Fibroblast of peridontal ligament (primary cell): ENCODE data around the gene KCNQ1.

Experiments
- DNase-seq: peaks from one replicate; pipeline ENCODE4 v3.0.0-alpha.2; 2010; ENCODE audit errors: extremely low read depth

Gene KCNQ1

DNA sequence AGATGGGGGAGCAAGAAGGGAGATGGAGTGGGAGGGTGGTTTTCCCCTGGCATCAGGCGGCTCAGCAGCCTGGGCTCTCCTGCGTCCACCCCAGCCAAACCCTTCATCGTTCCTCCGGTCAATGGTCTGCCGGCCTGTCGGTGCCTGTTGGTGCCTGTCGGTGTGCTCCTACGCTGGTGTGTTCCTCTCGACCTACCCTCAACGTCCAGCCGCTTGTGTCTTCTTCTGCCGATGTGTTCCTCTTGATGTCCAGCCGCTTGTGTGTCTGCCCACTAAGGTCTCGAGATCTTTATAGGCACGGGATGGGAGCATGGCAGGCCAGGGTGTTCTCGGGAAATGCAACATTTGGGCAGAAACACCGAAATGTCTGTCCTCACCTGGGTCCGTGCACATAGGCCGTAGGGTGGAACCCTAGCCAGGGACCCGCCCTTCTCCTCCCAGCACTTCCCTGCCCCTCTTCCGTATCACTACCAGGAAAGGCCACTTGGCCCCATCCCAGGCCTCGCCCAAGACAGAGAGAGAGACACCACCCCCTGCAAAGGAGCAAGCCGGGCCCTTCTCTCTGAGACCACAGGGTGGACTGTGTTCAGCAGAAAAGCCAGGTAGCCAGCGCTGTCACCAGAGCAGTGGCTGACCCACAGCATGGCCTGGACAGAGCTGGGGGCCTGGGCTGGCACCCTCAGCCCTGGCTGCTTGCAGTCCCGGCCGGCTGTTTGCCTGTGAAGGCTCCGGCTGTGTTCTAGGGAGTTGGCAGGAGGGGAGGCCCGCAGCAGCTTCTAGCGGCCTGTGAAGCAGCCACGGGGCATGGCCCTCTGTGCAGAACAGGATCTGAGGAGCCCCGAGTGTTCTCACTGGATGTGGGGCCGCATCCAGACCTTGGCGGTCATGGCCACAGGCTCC lies 316.6 kb downstream of the KCNQ1 start:
- no peak for DNase-seq

DNA sequence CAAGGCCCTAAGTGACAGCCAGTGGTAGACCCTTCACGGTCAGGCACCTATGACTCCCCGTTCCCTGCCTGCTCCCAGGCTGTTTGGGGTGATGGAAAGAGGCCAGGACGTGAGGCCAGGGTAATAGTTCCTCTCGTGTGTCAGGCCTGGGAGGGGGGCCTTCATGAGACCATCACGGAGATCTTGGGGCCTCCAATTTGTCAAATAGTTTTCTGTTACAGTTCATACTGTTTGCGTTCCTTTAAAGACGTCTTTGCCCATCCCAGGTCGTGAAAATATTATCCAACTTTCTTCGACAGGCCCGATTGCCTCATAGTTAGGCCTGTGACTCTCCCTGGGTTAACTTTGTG lies 317.2 kb downstream of the KCNQ1 start:
- no peak for DNase-seq

DNA sequence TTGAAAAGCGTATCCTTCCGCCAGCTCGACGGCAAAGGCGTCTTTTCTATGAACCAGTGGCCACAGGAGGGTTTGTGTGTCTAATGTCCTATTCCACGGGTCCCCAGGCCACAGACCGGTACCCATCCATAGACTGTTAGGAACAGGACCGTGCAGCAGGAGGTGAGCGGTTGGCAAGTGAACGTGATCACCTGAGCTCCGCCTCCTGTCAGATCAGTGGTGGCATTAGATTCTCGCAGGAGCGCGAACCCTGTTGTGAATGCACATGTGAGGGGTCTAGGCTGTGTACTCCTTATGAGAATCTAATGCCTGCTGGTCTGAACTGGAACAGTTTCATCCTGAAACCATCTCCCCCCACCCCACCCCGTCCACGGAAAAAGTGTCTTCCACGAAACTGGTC lies 317.6 kb downstream of the KCNQ1 start:
- DNase-seq = no peak

DNA sequence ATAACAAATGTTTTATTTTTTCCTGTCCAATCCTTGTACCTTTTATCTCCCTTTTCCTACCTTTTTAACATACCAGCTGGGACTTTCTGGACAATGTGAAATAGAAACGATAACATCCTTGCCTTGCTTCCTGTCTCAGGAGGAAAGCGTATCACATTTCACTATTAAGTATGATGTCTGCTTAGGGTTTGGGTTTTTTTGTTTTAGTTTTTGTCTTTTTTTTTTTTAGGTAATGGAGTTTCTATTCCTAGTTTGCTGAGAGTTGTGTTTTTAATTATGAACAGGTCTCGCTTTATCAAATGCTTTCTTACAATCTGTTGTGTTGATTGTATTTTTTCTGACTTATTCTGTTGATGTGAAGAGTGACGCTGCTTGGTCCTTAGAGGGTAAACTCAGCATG lies 319.2 kb downstream of the KCNQ1 start:
- no peak for DNase-seq

DNA sequence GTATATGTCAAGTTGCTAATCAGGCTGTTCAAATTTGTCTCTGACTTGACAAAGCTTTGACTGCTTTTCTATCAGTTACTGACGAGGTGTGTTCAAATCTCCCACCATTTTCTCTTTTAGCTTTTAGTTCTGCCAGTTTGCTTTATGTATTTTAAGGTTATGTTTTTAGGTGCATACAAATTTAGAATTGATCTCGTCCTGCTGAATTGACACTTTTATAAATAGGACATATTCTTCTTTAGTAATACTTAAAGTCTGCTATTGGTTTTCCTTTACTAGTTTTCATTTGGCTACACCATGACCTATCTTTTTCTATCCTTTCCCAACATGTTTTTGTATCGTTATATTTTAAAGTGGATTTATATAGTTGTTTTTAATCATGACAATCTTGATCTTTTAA lies 320.7 kb downstream of the KCNQ1 start:
- no peak for DNase-seq

DNA sequence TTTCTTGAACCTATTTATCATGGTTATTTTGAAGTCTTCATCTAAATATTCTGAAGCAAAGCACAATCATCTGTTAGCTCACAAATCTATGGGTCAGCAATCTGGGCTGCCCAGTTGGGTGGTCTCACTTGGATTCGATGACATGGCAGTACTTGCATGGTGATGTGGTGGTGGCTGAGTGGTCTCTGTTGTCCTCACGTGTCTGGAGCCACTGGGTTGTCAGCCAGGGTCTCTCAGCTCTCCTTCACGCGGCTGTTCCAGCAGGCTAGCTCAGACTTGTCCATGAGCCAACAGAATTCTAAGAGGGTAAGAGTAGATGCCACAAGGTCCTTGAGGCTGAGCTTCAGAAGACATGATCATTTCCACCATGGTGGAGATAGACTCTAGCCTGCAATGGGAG lies 321.4 kb downstream of the KCNQ1 start:
- DNase-seq = no peak

DNA sequence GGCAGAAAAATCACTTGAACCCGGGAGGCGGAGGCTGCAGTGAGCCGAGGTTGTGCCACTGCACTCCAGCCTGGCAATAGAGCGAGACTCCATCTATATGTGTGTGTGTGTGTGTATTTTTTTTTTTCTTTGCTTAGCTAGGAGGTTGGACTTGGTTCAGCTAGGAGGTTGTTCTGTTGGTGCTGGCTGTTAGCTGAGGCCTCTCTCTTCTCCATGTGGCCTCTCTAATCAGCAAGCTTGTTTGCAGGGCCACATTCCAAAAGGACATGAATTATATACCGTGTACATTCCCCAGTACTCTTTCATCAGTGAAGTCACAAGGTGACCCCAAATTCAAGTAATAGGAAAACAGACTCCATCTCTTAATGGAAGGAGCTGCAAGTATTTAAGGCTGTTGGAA lies 322.3 kb downstream of the KCNQ1 start:
- no peak for DNase-seq

DNA sequence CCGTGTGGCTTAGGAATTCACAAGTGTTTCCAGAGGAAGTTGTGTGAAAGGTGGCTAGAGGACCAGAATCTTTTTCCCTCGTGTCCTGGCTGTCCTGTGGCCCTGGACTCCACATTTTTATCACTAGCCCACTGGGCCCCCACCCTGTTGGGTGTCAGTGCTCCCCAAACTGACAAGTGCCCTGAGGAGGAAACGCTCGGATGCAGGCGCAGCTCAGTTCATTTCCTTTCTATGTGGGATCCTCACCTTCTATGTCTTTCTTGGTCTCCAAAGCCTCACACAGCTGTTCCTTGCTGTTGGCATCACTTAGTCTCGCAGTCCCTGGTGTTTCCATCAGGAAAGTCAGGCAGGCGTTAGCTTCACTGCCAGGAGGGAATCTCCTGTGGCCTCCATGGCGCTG lies 323.0 kb downstream of the KCNQ1 start:
- no peak for DNase-seq

DNA sequence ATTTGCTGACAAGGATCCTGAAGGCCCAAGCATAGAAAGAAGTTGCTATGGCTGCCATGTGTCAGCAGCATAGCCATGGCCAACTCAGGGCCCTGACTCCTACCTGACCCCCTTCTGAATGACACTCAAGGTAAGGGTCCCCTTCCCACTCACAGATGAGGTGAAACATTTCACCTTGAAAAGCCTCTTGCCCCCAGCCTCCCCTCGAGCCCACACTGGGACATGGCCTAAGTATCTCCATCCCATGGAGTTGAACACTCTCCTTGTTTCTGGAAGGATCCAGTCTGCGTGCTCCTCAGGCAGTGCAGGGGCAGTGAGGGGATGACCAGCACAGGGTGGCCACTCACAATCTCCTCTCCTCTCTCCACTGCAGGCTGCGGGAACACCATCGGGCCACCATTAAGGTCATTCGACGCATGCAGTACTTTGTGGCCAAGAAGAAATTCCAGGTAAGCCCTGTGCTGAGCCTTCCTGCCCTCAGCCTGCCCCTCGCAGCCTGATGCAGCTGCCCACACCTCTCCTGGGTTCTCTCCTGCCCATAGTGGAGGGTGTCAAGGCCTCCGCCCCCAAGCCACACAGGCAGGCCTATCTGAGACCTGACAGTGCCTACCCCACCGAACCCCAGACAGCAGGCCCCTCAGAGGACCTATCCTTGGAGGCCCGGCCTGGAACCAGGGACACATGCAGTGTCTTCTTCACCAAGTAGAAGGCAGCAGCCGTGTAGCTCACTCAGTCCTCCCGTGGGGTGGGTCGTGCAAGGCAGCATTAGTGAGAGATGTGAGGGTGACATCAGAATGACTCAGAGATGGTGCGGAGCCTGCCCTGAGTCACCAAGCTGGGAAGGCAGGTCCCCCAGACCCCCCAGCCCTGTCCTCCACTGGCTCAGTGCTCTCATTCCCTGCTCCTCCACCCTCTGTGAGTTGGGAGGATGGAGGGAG lies 323.9 kb downstream of the KCNQ1 start:
- DNase-seq = peak; percentile 55

DNA sequence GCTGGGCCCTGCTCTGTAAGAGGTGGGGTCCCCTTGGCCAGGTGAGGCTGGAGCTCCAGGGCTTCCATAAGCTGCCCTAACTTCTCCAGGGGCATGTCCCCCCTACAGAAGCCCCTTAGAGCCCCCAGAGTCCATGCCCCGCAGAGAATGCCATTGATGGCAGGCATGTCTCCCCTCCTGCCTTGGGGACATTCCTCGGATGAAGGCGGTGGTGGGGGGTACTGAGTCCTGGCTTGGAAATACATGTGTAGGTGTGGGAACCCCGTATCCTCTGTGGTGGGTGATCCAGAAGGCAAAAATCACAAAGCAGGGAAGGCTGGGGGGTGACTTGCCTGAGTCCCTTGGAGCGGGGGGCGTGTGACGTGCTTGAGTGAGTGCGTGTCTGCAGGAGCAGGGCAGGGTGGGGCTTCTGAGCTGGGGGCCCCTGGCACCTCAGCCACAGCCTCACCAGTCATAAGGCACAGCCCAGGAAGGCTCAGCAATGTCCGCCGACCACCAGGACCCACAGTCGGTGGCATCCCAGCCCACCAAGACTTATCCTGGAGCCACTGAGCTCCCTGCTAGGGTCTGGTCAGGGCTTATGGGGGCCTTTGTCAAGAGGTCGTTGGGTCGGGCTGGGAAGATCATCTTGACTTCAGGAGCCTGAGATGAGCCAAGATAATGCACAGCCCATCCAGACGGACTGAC lies 324.7 kb downstream of the KCNQ1 start:
- DNase-seq = no peak

DNA sequence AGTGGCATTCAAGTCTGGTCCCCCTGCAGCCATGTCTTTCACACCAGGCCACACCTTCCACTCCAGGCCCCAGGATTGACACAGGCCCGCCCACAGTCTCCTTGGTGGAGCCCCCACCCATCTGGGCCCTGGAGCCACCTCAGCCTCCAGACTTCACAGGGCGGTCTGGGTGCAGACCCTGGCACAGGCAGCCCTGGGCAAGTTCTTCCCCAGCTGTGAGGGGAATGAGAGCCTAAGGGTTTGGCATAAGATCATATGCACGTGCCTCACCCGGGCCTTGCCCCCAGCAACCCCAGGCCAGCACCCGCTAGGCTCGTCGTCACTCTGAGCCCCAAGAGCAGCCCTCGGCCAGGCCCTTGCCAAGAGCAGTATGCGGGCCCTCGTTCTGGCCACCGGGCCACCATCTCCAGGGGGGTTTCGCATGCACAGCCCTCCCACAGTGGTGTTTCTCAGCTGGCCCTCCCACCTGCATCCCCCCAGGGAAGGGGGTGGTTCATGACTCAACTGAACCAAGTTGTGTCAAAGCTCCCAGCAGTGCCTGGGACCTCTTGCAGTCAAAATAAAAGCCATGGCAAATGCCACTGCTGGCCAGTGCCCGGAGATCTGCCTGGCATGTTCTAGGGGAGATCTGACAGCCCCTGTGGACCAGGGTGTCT lies 325.4 kb downstream of the KCNQ1 start:
- DNase-seq = no peak

DNA sequence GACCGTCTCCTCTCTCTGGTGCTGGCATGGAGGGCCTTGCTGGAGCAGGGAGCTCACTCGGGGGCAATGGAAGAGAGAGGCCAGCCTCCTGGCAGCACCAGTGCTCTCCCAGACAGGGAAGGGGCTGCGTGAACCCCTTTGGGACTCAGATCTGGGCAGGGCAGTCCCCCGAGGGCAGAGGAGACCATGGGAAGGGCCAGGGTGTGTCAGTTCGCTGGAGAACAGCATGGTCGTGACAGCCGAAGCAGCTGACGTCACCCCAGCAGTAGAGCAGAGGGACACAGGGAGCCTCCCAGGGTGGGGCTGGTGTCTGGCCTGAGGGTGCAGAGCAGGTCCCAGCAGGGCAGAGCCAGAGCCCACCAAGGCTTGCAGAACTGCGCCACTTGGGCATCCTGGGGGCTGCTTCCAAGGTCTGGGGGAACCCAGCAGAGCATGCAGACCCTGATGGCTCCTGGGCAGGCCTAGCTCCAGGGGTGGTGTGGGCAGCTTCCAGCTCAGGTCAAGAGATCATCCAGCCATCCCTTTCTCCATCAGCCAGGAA lies 326.0 kb downstream of the KCNQ1 start:
- no peak for DNase-seq

DNA sequence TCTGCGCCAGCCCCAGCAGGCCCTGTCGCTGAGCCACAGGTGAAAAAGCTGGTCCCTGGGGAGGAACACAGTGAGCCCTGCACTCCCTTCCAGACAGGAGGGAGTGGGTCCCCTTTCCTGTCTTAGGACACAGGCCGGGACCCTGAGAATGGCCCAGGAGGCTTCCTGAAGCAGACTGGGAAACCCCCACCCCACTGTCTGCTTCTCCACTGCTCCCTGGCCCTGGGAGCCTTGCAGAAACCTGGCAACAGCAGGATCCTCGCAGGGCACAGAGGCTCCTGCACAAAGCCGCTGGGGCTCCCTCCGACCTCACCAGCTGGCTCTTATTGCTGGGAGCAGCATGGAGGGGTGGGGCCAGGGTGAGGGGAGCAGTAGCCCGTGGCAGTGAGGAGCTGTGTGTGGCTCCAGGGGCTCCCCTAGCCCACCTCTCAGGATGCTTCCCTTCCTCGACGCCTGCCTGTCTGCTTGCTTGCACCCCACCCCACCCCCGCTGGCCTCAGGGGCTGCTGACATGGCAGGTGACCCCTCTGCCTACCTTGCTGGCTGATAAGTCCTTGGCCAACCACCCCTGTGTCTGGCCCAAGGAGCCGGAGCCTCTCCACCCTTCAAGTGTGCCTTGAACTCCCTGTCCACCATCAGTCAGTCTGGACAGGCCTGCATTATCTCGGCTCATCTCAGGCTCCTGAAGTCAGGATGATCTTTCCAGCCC lies 327.1 kb downstream of the KCNQ1 start:
- no peak for DNase-seq

DNA sequence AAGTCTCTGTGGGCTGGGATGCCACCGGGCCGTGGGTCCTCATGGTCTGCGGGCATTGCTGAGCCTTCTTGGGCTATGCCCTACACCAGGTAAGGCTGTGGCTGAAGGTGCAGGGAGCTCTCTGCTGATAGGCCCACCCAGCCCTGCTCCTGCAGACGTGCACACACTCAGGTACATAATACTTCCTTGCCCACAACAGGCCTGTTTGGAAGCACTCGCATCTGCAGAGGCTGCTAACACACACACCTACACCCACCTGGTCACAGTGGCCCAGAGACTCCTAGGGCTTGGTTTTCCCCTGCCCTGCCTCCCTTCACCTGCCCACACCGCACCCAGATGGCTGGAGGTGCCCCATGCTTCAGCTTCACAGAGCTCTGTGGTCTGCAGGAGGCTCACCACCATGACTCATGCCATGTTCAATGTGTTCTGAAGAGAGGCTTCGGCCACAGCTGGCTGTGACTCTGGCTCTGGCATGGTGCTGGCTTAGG lies 327.8 kb downstream of the KCNQ1 start:
- DNase-seq = peak; percentile 20

DNA sequence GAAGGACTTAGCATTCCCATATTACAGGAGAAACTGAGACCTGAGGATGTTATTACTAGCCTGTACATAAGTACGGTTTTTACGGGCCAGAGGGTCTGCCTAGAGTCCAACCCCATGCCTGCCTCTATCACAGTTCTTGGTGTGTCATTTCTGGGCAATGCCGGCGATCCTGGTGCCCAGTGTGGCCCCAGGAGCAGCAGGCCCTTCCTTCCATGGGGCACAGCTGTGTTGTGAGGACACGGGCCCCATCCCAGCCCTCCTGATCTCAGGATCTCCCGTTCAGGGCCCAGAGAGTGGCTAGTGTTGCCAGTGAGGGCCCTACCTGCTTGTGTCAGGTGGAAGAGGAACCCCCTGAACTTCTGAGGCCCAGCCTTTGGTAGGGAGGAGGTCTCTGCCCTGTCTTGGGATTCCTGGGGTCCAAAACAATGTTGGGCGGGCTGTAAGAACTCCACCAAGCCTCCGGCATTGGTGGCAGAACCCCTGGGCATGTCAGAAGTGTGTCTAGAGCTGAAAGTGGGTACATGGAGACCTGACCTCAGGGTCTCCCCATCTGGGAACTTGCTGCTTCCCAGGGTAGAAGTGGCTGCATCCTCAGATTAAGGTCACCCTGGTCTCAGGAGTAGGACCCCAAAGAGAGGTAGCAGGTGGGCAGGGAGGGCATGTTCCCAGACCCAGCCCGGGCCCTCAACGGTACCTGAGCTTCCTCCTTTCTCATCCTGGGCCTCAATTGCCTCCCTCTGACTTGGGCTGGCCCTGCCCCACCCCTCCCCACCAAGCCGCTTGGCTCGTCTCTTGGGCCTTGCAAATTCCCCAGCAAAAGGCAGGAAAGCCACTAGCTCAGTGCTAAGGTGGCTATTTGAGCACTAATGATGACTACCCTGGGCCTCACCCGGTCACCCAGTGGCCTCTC lies 329.6 kb downstream of the KCNQ1 start:
- DNase-seq = no peak

DNA sequence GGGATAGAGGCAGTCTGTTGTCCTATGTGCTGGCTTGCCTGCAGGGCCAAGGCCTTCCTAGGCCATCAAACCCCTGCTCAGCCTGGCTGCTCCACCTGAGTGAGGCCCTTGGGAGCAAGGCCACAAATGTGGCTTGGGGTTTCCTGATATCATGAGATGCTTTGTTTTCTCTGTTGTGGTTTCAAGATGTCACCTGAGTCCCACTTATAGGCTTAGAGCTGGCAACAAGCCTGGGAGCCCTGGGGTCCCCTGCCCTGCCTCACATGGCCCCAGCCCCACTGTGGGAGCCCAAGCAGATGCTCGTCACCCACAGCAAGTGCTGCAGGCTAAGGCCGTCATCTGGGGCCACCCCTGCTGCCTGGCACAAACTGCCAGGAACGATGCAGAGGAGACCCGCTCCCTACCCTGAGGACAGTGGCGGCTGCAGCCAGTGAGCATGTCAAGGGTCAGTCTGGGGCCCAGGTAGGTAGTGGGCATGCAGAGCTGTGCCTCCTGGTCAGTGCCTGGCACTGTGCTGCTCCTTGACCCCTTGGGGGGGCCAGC lies 330.3 kb downstream of the KCNQ1 start:
- DNase-seq = no peak

DNA sequence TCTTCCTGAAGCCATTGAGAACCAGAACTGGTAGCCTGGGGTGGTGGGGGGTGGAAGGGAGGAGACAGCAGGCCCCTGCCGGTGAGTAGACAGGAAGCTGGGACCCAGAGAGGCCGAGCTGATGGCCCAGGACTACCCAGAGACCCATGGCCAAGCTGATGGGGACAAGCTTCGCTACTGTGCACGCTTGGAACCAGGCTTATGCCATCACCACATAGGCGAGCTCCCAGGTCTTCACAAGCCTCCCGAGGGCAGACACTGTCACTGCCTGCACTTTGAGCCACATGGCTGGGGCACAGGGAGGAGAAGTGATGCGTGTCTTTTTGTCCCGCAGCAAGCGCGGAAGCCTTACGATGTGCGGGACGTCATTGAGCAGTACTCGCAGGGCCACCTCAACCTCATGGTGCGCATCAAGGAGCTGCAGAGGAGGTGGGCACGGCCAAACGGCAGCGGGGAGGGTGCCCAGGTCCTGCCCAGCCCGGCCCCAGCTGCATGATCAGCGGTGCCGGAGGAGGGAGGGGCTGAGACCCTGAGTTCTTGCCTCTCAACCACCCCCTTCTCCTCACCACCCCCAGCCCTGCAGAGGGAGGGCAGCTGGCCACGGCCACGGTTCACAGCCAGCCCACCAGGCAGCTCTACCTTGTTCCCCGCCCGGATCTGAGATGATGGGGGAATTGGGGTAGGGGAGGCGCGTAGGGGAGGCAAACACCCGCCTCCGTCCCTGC lies 331.0 kb downstream of the KCNQ1 start:
- DNase-seq = no peak

DNA sequence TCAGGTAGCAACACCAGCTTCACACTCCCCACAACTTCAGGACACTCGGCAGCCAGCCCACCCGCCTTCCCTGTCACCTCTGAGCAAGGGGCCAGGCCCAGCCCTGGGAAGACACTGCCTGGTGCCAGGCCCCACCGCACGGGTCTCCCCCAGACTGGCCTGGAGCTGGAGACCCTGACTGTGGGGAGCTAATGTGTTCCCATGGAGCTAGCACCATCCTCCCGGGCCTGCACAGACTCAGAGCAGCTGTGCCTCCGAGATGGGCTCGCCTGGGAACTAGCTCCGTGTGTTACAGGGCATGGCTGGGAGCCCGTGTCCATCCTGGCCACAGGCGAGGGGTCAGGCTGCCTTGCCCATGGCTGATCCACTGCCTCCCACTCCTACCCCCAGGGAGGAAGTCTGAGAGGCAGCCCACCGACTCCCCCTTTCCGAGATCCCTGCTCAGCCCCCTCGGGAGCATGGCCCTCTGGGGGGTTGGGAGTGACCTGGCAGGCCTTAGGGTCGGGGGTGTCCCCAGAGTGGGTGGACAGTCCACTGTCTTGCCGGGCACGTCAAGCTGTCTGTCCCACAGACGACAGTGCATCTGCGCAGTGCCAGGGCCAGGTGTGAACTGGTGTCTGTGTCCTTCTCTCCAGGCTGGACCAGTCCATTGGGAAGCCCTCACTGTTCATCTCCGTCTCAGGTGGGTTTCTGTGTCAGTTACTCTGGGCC lies 331.7 kb downstream of the KCNQ1 start:
- no peak for DNase-seq
